ENCODE results near the gene EIF3F. TPM values are rescaled to one million over a fixed set of nuclear protein-coding genes. Genes with fewer than 3 reads are reported as not detected.

EIF3F gene
- total and polyA plus RNA-seq, 2 of the 8 experiments (the other 6 are each of a cell fraction or from before 2014, with no cell fraction given) = 222 to 388 TPM

- peaks cover 0 to 13% (median 4%) of the 10 kb centered on the region in 4 experiments; a peak in 5 of 7 replicates for H3K4me1 ChIP-seq (replicated peaks in 1 of 4; ENCODE audit: control insufficient read depth in 3 of 4, insufficient read depth in 4 of 4, low read length in 3 of 4)
- no peak for TF ChIP-seq TAF7 (optimal IDR thresholded peaks at IDR 0.05; ENCODE audit: borderline replicate concordance, low read depth, low read length)
- TF ChIP-seq EGR1 (IDR thresholded peaks at IDR 0.05; ENCODE audit: borderline replicate concordance, low read depth, low read length) = no peak
- TF ChIP-seq KDM1A (IDR thresholded peaks at IDR 0.05; ENCODE audit: borderline replicate concordance, low read length) = no peak
- TF ChIP-seq CTBP2 (IDR thresholded peaks at IDR 0.05; ENCODE audit: borderline replicate concordance, insufficient read depth, insufficient read length, low read length) = no peak
- peak; percentile 83 for TF ChIP-seq RAD21 (IDR thresholded peaks at IDR 0.05 in 1 of 2, conservative IDR thresholded peaks at IDR 0.05 in 1 of 2; ENCODE audit: low read depth in 2 of 2, low read length in 2 of 2)
- TF ChIP-seq JUND (IDR thresholded peaks at IDR 0.05; ENCODE audit: low read length) = no peak
- no peak for TF ChIP-seq CBX8 (IDR thresholded peaks at IDR 0.05; ENCODE audit: borderline replicate concordance, low read depth, low read length)
- TF ChIP-seq TEAD4 (IDR thresholded peaks at IDR 0.05; ENCODE audit: low read depth, low read length) = peak; percentile 85
- no peak for TF ChIP-seq SIX5 (IDR thresholded peaks at IDR 0.05; ENCODE audit: low read depth, low read length)
These were observed 46.4 kb downstream of the EIF3F start for GRCh38 chr11:8033305-8034105.

More at GRCh38 chr11:8033305-8034105, 46.4 kb downstream of the EIF3F start:
- no peaks in the 10 kb centered on the region for H4K20me1 ChIP-seq (replicated peaks in 1 of 2; ENCODE audit: control insufficient read depth in 1 of 2, insufficient read depth in 2 of 2, low read length in 2 of 2)
- no peaks in the 10 kb centered on the region for H3K79me1 ChIP-seq (ENCODE audit: low read depth, low read length)
- no peaks in the 10 kb centered on the region for H3K9me3 ChIP-seq (ENCODE audit: insufficient read depth in 2 of 2, low read depth in 1 of 2, low read length in 1 of 2)
- H2BK15ac ChIP-seq (ENCODE audit: low read length) = no peak overlapping the region
- 0 out of 2 replicates have a peak overlapping the region, but pooled peaks have one; percentile 76 for H4K8ac ChIP-seq (ENCODE audit: extremely low read depth, insufficient read depth, low read length)
- H2AK5ac ChIP-seq (ENCODE audit: low read depth, low read length) = no peak overlapping the region
- H3K23ac ChIP-seq (ENCODE audit: insufficient read length) = no peak overlapping the region
- H3K4me2 ChIP-seq (ENCODE audit: insufficient read depth in 1 of 2, low read depth in 2 of 2, low read length in 2 of 2) = peak overlapping the region in 1 of 2 experiments; percentile 60; a peak in 1 of 4 replicates
- H3K9ac ChIP-seq (replicated peaks in 1 of 4; ENCODE audit: extremely low read depth in 1 of 4, low read depth in 3 of 4, low read length in 3 of 4) = no peak overlapping the region
- no peak overlapping the region for H2BK5ac ChIP-seq (ENCODE audit: low read depth, low read length)
- no peak overlapping the region for H3K27ac ChIP-seq (ENCODE audit: low read depth, low read length)
- H2BK12ac ChIP-seq (ENCODE audit: low read depth, low read length) = no peak overlapping the region
- H3K4ac ChIP-seq (replicated peaks; ENCODE audit: insufficient read length, low read depth, low read length) = no peak overlapping the region
- ChIA-PET POLR2A (ENCODE audit: partially characterized antibody) (interaction anchor here (0.7 to 2.0 kb wide), 7 partner anchors 11 to 63 kb away, joined by 3 to 8 read pairs (median 5); no protein-coding TSS in a partner anchor), CTCF (ENCODE audit: partially characterized antibody) (interaction anchor here (0.6 to 31.7 kb wide), 29 partner anchors 9 to 1071 kb away, joined by 3 to 1283 read pairs (median 5); partner anchors contain the start of gene TUB)
- no peak overlapping the region for H3K14ac ChIP-seq (ENCODE audit: insufficient read length)
- FAIRE-seq = peak; percentile 62
- no peak overlapping the region for H4K5ac ChIP-seq (ENCODE audit: insufficient read length, low read depth, low read length)
- WGBS, 2 experiments (ENCODE audit: extremely low coverage in 1 of 2, insufficient coverage in 1 of 2, insufficient read length in 1 of 2, insufficient replicate concordance in 2 of 2, low coverage in 1 of 2, low lambda C conversion rate in 2 of 2, missing lambda C conversion rate in 1 of 2) = 55% methylated on average over 19 of the region's 19 CpGs; no CpG with 5 or more reads in 1 of the 2 experiments
- H3K23me2 ChIP-seq (ENCODE audit: low read depth, low read length) = no peaks in the 10 kb centered on the region
- no peaks in the 10 kb centered on the region for H3K36me3 ChIP-seq (ENCODE audit: control insufficient read depth in 2 of 4, insufficient read depth in 4 of 4, low read length in 3 of 4)
- H3K18ac ChIP-seq (ENCODE audit: extremely low read depth, low read length) = no peak overlapping the region
- peak in 1 of 2 experiments; percentile 88 for DNase-seq (ENCODE audit: low read depth in 1 of 2, low spot score in 2 of 2)
- H2BK120ac ChIP-seq (replicated peaks; ENCODE audit: low read depth, low read length) = no peak overlapping the region
- H3K56ac ChIP-seq (replicated peaks; ENCODE audit: insufficient read length, low read depth, low read length) = no peak overlapping the region
- no peak overlapping the region for H2BK20ac ChIP-seq (ENCODE audit: low read length)
- H4K91ac ChIP-seq (replicated peaks; ENCODE audit: insufficient read length, low read length) = no peak overlapping the region
- peaks cover 0 to 14% (median 6%) of the 10 kb centered on the region in 4 experiments; a peak in 5 of 7 replicates for H3K27me3 ChIP-seq (replicated peaks in 1 of 4; ENCODE audit: control insufficient read depth in 3 of 4, extremely low read depth in 1 of 4, insufficient read depth in 3 of 4, low read length in 3 of 4)
- H3K4me3 ChIP-seq (ENCODE audit: extremely low read depth in 1 of 4, insufficient read depth in 2 of 4, low read depth in 3 of 4, low read length in 4 of 4) = 0 out of 8 replicates have a peak overlapping the region, but pooled peaks of 1 of the 4 experiments have one; percentile 29
- H3K79me2 ChIP-seq (ENCODE audit: control insufficient read depth in 1 of 2, insufficient read depth in 2 of 2, low read length in 2 of 2) = no peaks in the 10 kb centered on the region
- H2AFZ ChIP-seq (ENCODE audit: low read length) = no peak overlapping the region

Data from H1 (cell line).